Neuron (in vitro differentiated cells): ENCODE data around the gene MLIP.

Experiments
- H2AFZ ChIP-seq: one replicate; pipeline ENCODE4 v1.6.1; 2013; ENCODE audit warnings: low read depth, mild to moderate bottlenecking, inconsistent platforms, low read length, moderate library complexity
- H3K27me3 ChIP-seq: one replicate; pipeline ENCODE4 v1.6.1; 2013; ENCODE audit warnings: low read length; ENCODE audit not compliant: insufficient read depth
- H3K36me3 ChIP-seq: one replicate; pipeline ENCODE4 v1.6.1; 2013; ENCODE audit warnings: low read length; ENCODE audit not compliant: insufficient read depth
- H3K4me1 ChIP-seq: one replicate; pipeline ENCODE4 v1.6.1; 2013; ENCODE audit warnings: low read length; ENCODE audit not compliant: insufficient read depth
- H3K4me3 ChIP-seq: 2 replicates; pipeline ENCODE4 v1.5.1; 2013; ENCODE audit warnings: mild to moderate bottlenecking, low read length, moderate library complexity
- H3K9me3 ChIP-seq: one replicate; pipeline ENCODE4 v1.6.1; 2013; ENCODE audit warnings: low read length

Gene MLIP

DNA sequence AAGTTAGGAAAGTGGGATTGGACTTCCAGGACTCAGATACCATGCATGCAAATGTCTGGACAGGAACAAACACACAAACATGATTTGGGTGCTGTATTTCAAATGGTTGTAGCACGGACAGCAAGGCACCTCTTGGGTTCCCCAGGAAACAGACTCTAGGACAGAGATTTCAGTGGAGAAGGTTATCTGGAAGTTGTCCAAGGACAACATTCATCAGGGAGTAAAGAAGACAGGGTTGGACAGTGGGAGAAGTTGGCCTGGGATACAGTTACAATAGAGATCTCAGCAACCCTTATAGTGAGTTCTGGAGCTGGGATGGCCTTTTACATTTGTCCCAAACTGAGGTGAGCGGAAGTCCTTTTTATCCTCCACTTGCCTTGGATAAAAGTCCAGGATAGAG lies 177.2 kb downstream of the MLIP start:
- Histone ChIP-seq H3K27me3 (no peaks in the 10 kb centered on the region), H3K4me1 (no peaks in the 10 kb centered on the region), H3K4me3 (no peak overlapping the region), H2AFZ (no peak overlapping the region), H3K9me3 (no peaks in the 10 kb centered on the region), H3K36me3 (no peaks in the 10 kb centered on the region)

DNA sequence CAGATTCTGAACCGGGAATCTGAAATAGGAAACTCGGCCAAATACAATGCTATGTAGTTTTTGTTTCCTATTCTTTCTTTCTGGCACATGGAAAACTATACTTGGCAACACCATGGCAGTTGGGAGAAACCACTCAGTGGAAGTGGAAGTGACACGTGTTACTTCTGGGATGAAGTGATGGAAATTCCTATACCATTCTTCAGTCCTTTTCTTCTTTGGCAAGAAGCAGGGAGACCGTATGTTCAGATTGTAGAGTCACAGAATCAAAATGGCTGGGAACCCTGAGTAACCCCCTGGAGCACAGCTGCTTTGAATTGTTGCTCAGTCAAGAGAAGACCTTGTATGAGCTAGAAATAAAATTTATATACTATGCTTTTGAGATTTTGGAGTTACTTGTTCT lies 178.2 kb downstream of the MLIP start:
- Histone ChIP-seq H3K4me3 (no peak overlapping the region), H2AFZ (no peak overlapping the region), H3K9me3 (no peaks in the 10 kb centered on the region), H3K27me3 (no peaks in the 10 kb centered on the region), H3K36me3 (no peaks in the 10 kb centered on the region), H3K4me1 (no peaks in the 10 kb centered on the region)

GRCh38 chr6:54291146-54291545 lies 179.9 kb downstream of the MLIP start:
- Histone ChIP-seq H3K4me1 (no peaks in the 10 kb centered on the region), H3K4me3 (no peak overlapping the region), H2AFZ (no peak overlapping the region), H3K27me3 (no peaks in the 10 kb centered on the region), H3K9me3 (no peaks in the 10 kb centered on the region), H3K36me3 (no peaks in the 10 kb centered on the region)

DNA sequence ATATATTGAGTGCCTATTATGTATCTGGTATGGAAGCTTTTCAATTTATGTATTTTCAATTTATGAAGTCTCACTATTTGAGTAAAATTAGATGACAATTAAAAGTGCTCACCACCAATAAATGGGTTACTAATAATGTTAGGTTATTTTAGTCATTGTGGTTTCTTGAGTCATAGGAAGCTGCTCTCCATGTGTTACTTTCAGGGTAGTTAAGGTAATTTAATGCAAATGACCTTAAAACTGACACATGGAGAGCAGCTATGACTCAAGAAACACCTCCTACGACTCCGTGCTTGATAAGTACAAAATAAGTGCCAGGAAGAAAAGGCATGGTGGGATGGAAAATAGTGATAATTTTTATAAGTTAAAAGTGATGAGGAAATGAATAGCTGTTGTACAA lies 180.5 kb downstream of the MLIP start:
- Histone ChIP-seq H2AFZ (no peak overlapping the region), H3K36me3 (no peaks in the 10 kb centered on the region), H3K27me3 (no peaks in the 10 kb centered on the region), H3K4me1 (no peaks in the 10 kb centered on the region), H3K9me3 (no peaks in the 10 kb centered on the region), H3K4me3 (no peak overlapping the region)

DNA sequence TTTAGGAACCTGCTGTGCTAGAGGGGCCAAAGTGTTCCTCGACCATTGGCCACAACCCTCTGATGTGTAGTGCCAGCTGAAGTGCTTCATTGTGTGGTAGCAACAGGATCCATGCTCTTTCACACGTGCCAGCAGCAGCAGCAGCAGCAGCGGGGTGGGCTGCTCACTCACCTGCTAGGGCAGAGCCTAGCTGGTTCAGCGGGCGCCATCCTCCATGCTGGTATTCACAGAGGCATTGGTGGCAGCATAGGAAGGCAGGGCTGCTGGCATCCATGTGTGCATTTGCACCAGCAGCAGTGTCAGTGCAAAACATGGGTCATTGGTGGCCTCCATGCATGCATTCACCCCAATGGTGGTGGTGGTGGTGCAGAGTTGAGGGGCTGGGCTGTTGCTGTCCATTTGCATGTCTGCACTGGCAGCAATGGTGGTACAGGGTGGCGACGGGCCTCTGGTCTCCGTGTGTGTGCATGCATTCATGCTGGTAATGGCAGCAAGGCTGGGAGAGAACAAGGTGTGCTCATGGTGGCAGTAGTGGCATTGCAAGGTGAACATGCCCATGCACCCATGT lies 183.8 kb downstream of the MLIP start:
- no peaks in the 10 kb centered on the region for H3K27me3 ChIP-seq
- H3K4me3 ChIP-seq = no peak overlapping the region
- H3K36me3 ChIP-seq = no peaks in the 10 kb centered on the region
- H3K4me1 ChIP-seq = no peaks in the 10 kb centered on the region
- H3K9me3 ChIP-seq = no peaks in the 10 kb centered on the region
- no peak overlapping the region for H2AFZ ChIP-seq

GRCh38 chr6:54299542-54300269 lies 188.5 kb downstream of the MLIP start:
- Histone ChIP-seq H3K4me1 (no peaks in the 10 kb centered on the region), H3K4me3 (no peak overlapping the region), H2AFZ (no peak overlapping the region), H3K27me3 (no peaks in the 10 kb centered on the region), H3K36me3 (no peaks in the 10 kb centered on the region), H3K9me3 (no peaks in the 10 kb centered on the region)

GRCh38 chr6:54301770-54302169 lies 190.5 kb downstream of the MLIP start:
- no peaks in the 10 kb centered on the region for H3K9me3 ChIP-seq
- H3K27me3 ChIP-seq = no peaks in the 10 kb centered on the region
- H2AFZ ChIP-seq = no peak overlapping the region
- H3K4me3 ChIP-seq = no peak overlapping the region
- no peaks in the 10 kb centered on the region for H3K4me1 ChIP-seq
- H3K36me3 ChIP-seq = no peaks in the 10 kb centered on the region

DNA sequence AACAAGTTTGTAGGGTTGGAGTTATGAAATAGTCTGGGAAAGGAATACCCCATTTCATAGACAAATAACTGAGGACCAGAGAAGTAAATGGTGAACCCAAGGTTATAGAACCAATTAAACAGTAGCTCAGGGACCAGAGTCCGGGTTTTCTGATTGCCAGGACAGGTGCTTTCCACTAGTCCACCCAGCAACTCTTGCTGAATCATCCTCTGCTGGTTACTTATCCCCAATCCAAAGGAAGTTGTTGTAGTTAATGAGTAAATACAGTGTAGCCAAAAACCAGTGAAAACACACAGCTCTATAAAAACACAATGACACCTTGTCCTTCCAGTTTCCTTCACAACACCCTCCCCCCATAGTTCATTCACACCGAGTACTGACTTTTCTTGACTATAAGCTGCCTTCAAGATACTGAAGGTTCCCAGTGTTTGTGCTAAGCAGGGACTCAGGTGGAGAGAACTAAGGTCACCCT lies 196.2 kb downstream of the MLIP start:
- Histone ChIP-seq H3K4me1 (no peaks in the 10 kb centered on the region), H2AFZ (no peak overlapping the region), H3K9me3 (no peaks in the 10 kb centered on the region), H3K36me3 (no peaks in the 10 kb centered on the region), H3K27me3 (peaks cover 2% of the 10 kb centered on the region), H3K4me3 (no peak overlapping the region)

- Histone ChIP-seq H3K36me3 (no peaks in the 10 kb centered on the region), H3K4me3 (no peak within 1 kb of the TSS), H3K27me3 (peaks cover 2% of the 10 kb centered on the region), H3K9me3 (no peaks in the 10 kb centered on the region), H2AFZ (no peak within 1 kb of the TSS), H3K4me1 (no peaks in the 10 kb centered on the region)
Observed at GRCh38 chr6:54308289-54308985, 197.2 kb downstream of the MLIP start, which contains the start of gene TINAG. Gene TINAG (plus strand): TSS chr6:54308441. CDS start chr6:54308551, 110 bp downstream.

GRCh38 chr6:54308986-54309315 lies 197.7 kb downstream of the MLIP start:
- H3K9me3 ChIP-seq = no peaks in the 10 kb centered on the region
- H3K36me3 ChIP-seq = no peaks in the 10 kb centered on the region
- H2AFZ ChIP-seq = no peak overlapping the region
- H3K4me3 ChIP-seq = no peak overlapping the region
- no peaks in the 10 kb centered on the region for H3K4me1 ChIP-seq
- H3K27me3 ChIP-seq = peaks cover 2% of the 10 kb centered on the region

GRCh38 chr6:54310377-54311152 lies 199.3 kb downstream of the MLIP start:
- Histone ChIP-seq H3K4me3 (no peak overlapping the region), H3K36me3 (no peaks in the 10 kb centered on the region), H3K9me3 (no peaks in the 10 kb centered on the region), H2AFZ (no peak overlapping the region), H3K27me3 (peaks cover 2% of the 10 kb centered on the region), H3K4me1 (no peaks in the 10 kb centered on the region)

DNA sequence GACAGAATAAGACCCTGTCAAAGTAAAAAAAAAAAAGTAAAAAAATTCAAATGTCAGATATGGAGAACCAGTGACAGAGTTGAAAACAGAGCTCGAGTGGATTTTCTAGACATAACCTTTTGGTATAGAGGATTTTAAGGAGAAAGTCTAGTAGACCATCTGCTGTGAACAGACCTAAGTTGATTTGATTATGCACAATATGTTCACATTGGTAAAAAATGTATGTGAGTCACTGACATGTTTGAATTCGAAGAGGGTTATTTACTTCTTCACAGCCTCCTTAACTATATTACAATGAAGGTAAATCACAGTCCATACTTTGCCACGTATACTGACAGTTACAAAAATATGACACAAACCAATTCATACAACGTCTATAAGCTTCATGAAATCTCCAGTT lies 204.4 kb downstream of the MLIP start:
- Histone ChIP-seq H3K4me1 (no peaks in the 10 kb centered on the region), H3K9me3 (no peaks in the 10 kb centered on the region), H3K36me3 (no peaks in the 10 kb centered on the region), H3K27me3 (no peaks in the 10 kb centered on the region), H3K4me3 (no peak overlapping the region), H2AFZ (no peak overlapping the region)
